Measurements from ENCODE around the gene REXO4.

REXO4 gene

DNA sequence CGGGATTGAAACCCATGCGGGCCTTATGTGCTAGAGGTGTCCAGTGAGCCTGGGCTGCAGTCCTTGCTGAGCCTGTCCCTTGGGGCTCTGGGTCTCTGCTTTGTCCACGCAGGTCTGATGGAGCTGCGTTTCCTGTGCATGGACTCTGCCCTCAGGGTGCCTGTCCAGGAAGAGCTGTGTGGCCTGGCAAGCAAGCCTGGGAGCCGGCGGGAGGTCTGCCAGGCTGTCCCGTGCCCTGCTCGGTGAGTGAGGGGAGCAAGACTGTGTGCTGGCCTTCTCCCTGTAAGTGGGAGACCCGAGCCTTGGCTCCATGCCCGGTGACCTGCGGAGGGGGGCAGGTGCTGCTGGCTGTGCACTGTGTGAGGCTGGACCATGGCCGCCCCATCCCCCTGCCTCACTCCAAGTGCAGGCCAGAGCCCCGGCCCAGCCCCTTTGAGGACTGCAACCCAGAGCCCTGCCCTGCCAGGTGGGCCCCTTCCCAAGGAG lies 30.7 kb upstream of the REXO4 start:
- no peak for DNase-seq

GRCh38 chr9:133445293-133445969 lies 27.6 kb upstream of the REXO4 start:
- DNase-seq = no peak

DNA sequence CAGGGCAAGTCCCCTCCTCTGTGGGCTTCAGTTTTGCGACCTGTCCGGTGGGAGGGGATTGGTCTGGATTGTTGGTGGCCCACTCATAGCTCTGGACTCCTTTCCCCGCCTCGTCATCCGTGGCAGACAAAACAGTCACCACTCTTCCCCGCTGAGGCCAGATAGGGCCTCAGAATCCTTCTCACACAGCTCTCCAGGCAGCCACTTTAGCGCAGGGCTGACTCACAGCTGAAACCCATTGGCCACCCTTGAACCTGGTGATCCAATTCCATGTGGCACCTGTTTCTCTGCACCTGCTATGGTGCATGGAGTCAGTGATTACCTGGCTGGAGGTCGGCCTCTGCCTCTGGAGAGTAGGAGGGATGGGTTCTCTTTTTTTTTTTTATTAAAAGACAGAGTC lies 26.2 kb upstream of the REXO4 start:
- DNase-seq = no peak

DNA sequence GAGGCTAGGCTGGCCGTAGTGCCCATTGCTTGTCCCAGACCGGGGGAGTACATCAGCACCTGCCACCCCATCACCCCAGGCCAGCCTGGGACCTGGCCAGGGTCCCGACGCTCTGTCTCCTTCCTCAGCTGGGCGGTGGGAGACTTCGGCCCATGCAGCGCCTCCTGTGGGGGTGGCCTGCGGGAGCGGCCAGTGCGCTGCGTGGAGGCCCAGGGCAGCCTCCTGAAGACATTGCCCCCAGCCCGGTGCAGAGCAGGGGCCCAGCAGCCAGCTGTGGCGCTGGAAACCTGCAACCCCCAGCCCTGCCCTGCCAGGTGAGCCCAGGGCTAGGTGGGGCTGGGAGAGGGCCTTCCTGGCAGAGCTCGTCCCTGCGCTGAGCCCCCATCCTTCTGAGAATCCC lies 25.4 kb upstream of the REXO4 start:
- no peak for DNase-seq

DNA sequence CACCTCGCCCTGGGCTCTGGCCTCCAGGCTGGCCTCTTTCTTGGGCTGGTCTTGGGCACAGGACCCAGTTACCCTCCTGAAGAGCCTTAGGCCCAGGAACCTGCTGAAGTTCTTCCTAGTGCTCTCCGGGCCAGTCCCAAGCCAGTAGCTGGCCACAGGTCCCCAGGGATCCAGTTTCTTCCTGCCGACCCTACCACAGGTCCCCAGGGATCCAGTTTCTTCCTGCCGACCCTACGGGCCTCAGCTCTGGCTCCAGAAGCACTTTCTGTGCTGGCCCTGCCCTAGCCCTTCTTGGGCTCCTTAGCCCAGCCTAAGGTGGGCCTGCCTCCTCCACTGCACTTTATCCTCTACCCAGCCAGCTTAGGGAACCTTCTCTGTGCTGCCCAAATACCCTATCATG lies 23.8 kb upstream of the REXO4 start:
- DNase-seq = no peak

DNA sequence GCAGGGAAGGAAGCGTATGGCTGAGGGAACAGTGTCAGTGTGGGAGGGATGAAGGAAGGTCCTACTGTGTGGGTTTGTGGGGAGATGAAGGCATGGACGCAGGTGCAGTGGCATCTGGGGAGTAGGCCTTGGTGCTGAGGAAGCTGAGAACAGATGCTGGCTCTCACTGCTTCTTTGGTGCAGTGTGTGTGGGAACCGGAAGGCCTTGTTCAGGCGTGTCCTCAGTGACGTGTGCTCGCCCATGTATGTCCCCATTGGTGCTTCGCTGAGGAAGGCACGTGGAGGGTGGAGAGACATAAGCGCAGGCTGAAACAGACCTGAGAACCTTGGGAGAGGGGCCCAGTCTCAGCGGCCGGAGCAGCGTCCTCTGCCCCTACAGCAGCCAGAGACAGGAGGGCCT lies 23.1 kb upstream of the REXO4 start:
- DNase-seq = no peak

- no peak for DNase-seq
These were observed 21.5 kb upstream of the REXO4 start for GRCh38 chr9:133439337-133439736.

GRCh38 chr9:133437753-133438531 lies 20.1 kb upstream of the REXO4 start:
- DNase-seq = no peak

- no peak for DNase-seq
These were observed 18.9 kb upstream of the REXO4 start for GRCh38 chr9:133436681-133437080.

GRCh38 chr9:133433351-133433843 lies 15.6 kb upstream of the REXO4 start:
- no peak for DNase-seq

DNA sequence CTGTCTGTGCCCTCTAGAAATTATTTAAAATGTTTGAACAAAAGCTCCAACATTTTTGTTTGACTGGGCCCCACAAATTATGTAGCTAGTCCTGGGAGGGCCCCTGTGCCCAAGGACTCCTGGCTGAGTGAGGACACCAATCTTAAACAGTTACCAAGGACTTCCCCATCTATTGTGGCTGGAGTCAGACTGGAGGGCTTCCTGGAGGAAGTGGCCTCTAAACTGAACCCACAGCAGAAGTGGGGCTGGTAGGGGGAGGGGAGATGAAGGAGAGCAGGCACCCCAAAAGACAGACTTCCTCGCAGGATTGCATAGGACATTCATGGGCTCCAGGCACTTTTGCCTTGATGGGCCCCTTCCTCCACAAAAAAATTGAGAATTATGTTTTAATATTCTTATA lies 12.4 kb upstream of the REXO4 start:
- no peak for DNase-seq

DNA sequence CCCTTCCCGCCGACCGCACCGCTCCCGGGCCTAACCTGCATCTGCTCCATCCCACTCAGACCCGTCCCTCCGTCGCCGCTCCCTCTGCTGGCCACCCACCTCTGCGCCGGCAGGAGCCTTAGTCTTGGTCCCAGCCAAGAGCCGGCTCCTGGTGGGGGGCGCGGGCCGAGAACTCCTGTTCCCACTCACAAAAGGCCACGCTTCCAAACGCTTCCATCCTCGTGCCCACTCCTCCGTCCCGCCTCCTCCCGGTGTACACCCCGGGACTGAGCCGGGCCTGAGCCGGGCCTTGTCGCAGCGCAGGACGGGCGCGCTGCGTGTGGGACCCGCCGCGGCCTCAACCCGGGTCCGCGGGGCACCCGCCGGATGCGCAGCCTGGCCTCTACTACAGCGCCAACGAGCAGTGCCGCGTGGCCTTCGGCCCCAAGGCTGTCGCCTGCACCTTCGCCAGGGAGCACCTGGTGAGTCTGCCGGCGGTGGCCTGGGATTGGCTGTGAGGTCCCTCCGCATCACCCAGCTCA lies 11.9 kb upstream of the REXO4 start:
- DNase-seq = no peak

GRCh38 chr9:133429214-133429613 lies 11.4 kb upstream of the REXO4 start:
- DNase-seq = no peak

DNA sequence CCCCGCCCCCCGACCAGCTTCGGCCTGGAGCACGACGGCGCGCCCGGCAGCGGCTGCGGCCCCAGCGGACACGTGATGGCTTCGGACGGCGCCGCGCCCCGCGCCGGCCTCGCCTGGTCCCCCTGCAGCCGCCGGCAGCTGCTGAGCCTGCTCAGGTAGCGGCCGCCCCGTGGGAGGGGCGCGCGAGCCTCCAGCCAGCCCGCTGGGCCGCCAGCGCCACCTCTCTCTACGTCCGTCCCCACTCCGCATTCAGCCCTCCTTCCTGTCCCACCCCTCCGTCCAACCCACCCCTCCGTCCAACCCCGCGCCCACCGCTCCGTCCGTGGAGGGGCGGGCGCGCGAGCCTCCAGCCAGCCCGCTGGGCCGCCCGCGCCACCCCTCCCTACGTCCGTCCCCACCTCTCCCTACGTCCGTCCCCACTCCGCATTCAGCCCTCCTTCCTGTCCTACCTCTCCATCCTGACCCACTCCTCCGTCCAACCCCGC lies 10.8 kb upstream of the REXO4 start:
- DNase-seq = peak; percentile 72

GRCh38 chr9:133427658-133428348 lies 10.0 kb upstream of the REXO4 start:
- DNase-seq = no peak

GRCh38 chr9:133426011-133426410 lies 8.2 kb upstream of the REXO4 start:
- no peak for DNase-seq

GRCh38 chr9:133425049-133425632 lies 7.3 kb upstream of the REXO4 start:
- no peak for DNase-seq

DNA sequence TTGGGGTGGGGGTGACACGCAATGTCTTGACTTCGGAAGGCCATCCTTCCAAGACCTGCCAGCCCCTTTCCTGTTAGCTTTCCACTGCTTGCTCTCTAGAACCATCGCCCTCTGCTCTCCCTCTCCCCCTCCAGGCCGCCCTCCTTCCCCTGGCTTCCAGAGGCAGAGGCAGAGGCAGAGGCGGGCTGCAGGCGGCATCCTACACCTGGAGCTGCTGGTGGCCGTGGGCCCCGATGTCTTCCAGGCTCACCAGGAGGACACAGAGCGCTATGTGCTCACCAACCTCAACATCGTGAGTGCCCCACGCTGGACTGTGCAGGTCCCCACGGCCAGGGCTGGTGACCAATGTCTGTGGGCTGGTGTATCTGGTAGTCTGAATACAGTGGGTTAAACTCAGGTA lies 6.4 kb upstream of the REXO4 start:
- no peak for DNase-seq

DNA sequence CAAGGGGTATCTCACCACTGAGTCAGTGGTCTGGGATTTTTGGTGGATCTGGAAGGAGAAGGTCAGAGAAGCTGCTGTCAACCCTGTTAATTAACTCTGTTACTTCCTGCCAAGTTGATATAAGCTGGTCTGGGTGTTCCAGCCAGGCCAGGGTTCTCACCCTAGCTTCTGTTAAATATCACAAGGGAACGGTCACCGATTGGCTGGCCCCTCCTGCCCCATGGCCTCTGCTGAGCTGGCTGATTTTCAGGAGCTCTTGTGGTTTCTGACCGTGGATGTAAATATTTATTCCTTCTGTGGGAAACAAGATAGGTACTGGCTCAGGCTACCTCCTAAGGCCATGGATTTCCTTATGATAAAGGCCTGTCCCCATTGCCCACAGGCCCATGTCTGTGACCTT lies 5.4 kb upstream of the REXO4 start:
- no peak for DNase-seq

- DNase-seq = no peak
These were observed 4.1 kb upstream of the REXO4 start, which contains the start of gene ADAMTS13 for GRCh38 chr9:133421615-133422542. Gene ADAMTS13, plus strand, starts transcription at chr9:133422367. Its CDS starts 77 bp downstream, at chr9:133422444.

DNA sequence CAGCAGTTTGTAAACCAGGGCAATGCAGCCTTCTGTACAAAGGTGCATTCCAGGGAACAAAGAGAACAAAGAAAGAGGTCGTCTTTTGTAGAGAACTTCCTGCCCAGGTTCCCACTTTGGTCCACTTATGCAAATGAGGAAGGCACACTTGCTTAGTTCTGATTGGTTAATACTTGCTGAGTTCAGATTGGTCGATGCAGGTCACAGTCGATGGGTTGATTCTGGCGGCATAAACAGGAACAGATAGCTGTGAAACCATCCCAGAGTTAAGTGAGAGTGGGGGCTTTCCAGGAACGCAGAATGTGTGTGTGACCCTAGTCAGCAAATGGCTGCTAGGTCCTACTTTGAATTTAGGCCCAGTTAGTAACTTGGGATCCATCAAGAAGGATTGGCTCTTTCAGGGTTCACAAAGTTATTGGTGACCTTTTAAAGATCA lies 2.6 kb upstream of the REXO4 start:
- no peak for DNase-seq

DNA sequence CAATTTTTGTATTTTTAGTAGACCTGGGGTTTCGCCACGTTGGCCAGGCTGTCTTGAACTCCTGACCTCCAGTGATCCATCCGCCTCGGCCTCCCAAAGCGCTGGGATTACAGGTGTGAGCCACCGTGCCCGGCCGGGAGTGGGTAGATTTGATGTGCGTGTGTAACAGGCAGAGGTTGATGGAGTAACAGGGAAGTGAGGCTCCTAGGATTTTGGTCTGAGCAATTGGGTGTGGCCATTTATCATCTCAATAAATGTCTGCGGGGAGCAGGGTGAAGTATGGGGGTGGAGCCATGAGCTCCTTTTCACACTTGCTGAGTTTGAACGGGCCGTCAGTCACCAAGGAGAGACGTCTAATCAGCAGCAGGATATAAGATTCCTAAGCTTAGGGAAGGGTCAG lies 1.2 kb upstream of the REXO4 start:
- no peak for DNase-seq

Measured in COR-L47 (cell line).